T-helper 1 cell treated with Interleukin-12 subunit alpha and Interleukin-12 subunit beta and Interleukin-4 antibody, amounts not matched to agents 30 ng/mL and 1 ng/mL, for 36 hours (primary cell): ENCODE measurements around the gene ESR1. TPM values are rescaled to one million over a fixed set of nuclear protein-coding genes. Genes with fewer than 3 reads are reported as not detected.

Experiments
- intact Hi-C: fragments of 100-400 bp; cut with micrococcal nuclease; formaldehyde crosslinking; loops from one replicate; pipeline ENCODE4 v1.15.1; 2024
- total RNA-seq: library from RNA; stranded (reverse); gene quantifications from 2 replicates; pipeline ENCODE4 v1.2.3, GENCODE V29; 2022

The ESR1 gene
- total RNA-seq, 1 donor from 2014 or later = 3.6 TPM

GRCh38 chr6:152091201-152091600 is 283.7 kb downstream of the ESR1 start:
- intact Hi-C loops = no loop called here

- intact Hi-C loops = no loop called here
Observed at GRCh38 chr6:152091851-152092341, 284.4 kb downstream of the ESR1 start.

GRCh38 chr6:152093711-152094110 is 286.2 kb downstream of the ESR1 start:
- intact Hi-C loops = no loop called here

GRCh38 chr6:152094276-152094675 is 286.8 kb downstream of the ESR1 start:
- intact Hi-C loops = no loop called here

- intact Hi-C loops = no loop called here
Observed at GRCh38 chr6:152094992-152095592, 287.6 kb downstream of the ESR1 start.

- intact Hi-C loops = no loop called here
Observed at GRCh38 chr6:152096863-152097496, 289.5 kb downstream of the ESR1 start.

- intact Hi-C loops = no loop called here
Observed at GRCh38 chr6:152098683-152099082, 291.2 kb downstream of the ESR1 start.

GRCh38 chr6:152099446-152100182 is 292.1 kb downstream of the ESR1 start:
- intact Hi-C loops = no loop called here

GRCh38 chr6:152100183-152100618 is 292.7 kb downstream of the ESR1 start:
- intact Hi-C loops = no loop called here

- intact Hi-C loops = no loop called here
Observed at GRCh38 chr6:152107973-152108372, 300.5 kb downstream of the ESR1 start.

GRCh38 chr6:152110886-152111820 is 303.7 kb downstream of the ESR1 start:
- intact Hi-C loops = no loop called here

GRCh38 chr6:152112491-152113261 is 305.2 kb downstream of the ESR1 start:
- intact Hi-C loops = no loop called here

- intact Hi-C loops = no loop called here
Observed at GRCh38 chr6:152117156-152118133, 310.0 kb downstream of the ESR1 start.

GRCh38 chr6:152118224-152118623 is 310.7 kb downstream of the ESR1 start:
- intact Hi-C loops = no loop called here

GRCh38 chr6:152118678-152119077 is 311.2 kb downstream of the ESR1 start:
- intact Hi-C loops = no loop called here

- intact Hi-C loops = loop anchor here (5.0 kb wide), 1 partner anchor 147 kb away; no protein-coding TSS in a partner anchor
Observed at GRCh38 chr6:152119831-152120230, 312.3 kb downstream of the ESR1 start.

- intact Hi-C loops = loop anchor here (5.0 kb wide), 1 partner anchor 145 kb away; no protein-coding TSS in a partner anchor
Observed at GRCh38 chr6:152121910-152122309, 314.4 kb downstream of the ESR1 start.

- intact Hi-C loops = loop anchor here (5.0 kb wide), 1 partner anchor 145 kb away; no protein-coding TSS in a partner anchor
Observed at GRCh38 chr6:152122434-152122833, 315.0 kb downstream of the ESR1 start.

- intact Hi-C loops = loop anchor here (5.0 kb wide), 1 partner anchor 144 kb away; no protein-coding TSS in a partner anchor
Observed at GRCh38 chr6:152123076-152123475, 315.6 kb downstream of the ESR1 start.
